HepG2 (cell line): ENCODE results near the gene HARBI1. TPM values are rescaled to one million over a fixed set of nuclear protein-coding genes. Genes with fewer than 3 reads are reported as not detected.
A peak's percentile ranks its signal among the peaks of the same experiment; 100 is the strongest.

ENCODE experiments used
- ELF1 ChIP-seq: sonication (generic); formaldehyde crosslinking; IDR thresholded peaks from 2 replicates; pipeline ENCODE4 v1.4.0; 2020; ENCODE audit warnings: missing genetic modification reagents
- FIP1L1 ChIP-seq: fragments of 200-400 bp; formaldehyde crosslinking; IDR thresholded peaks from 2 replicates; pipeline ENCODE4 v1.6.1; 2018; ENCODE audit warnings: low read depth, mild to moderate bottlenecking, low read length, moderate library complexity, borderline replicate concordance; ENCODE audit not compliant: insufficient read depth
- HOXA3 ChIP-seq: sonication (generic); formaldehyde crosslinking; IDR thresholded peaks from 2 replicates; pipeline ENCODE4 v1.5.0; 2020; ENCODE audit warnings: missing genetic modification reagents
- ISX ChIP-seq: sonication (generic); formaldehyde crosslinking; conservative IDR thresholded peaks from 2 replicates; pipeline ENCODE4 v1.5.0; 2020; ENCODE audit warnings: missing genetic modification reagents
- KDM1A ChIP-seq: IDR thresholded peaks from 2 replicates; pipeline ENCODE4 v1.6.1; 2016; ENCODE audit warnings: missing compliant biosample characterization
- KLF13 ChIP-seq: sonication (generic); formaldehyde crosslinking; IDR thresholded peaks from 2 replicates; pipeline ENCODE4 v1.4.0; 2020; ENCODE audit warnings: mild to moderate bottlenecking, missing genetic modification reagents
- NCOA1 ChIP-seq: sonication (generic); formaldehyde crosslinking; IDR thresholded peaks from 2 replicates; pipeline ENCODE4 v1.9.0; 2021; ENCODE audit warnings: missing genetic modification reagents
- SETDB1 ChIP-seq: sonication (generic); formaldehyde crosslinking; IDR thresholded peaks from 2 replicates; pipeline ENCODE4 v1.5.1; 2020; ENCODE audit warnings: missing genetic modification reagents, mild to moderate bottlenecking, borderline replicate concordance
- TOE1 ChIP-seq: sonication (generic); formaldehyde crosslinking; IDR thresholded peaks from 2 replicates; pipeline ENCODE4 v1.4.0; 2020; ENCODE audit warnings: mild to moderate bottlenecking, missing genetic modification reagents
- ZBTB21 ChIP-seq: sonication (generic); formaldehyde crosslinking; IDR thresholded peaks from 2 replicates; pipeline ENCODE4 v1.4.0; 2020; ENCODE audit warnings: missing genetic modification reagents
- ZMAT3 ChIP-seq: sonication (generic); formaldehyde crosslinking; conservative IDR thresholded peaks from 2 replicates; pipeline ENCODE4 v1.7.0; 2021; ENCODE audit warnings: missing genetic modification reagents
- ZNF124 ChIP-seq: sonication (generic); formaldehyde crosslinking; IDR thresholded peaks from 2 replicates; pipeline ENCODE4 v1.4.0; 2020; ENCODE audit warnings: missing genetic modification reagents
- ZNF253 ChIP-seq: sonication (generic); formaldehyde crosslinking; IDR thresholded peaks from 2 replicates; pipeline ENCODE4 v1.8.0; 2022; ENCODE audit warnings: mild to moderate bottlenecking, missing genetic modification reagents, borderline replicate concordance
- ZNF564 ChIP-seq: sonication (generic); formaldehyde crosslinking; IDR thresholded peaks from 2 replicates; pipeline ENCODE4 v1.8.1; 2023; ENCODE audit warnings: mild to moderate bottlenecking, missing genetic modification reagents
- ZNF652 ChIP-seq: IDR thresholded peaks from 2 replicates; pipeline ENCODE4 v1.6.1; 2016; ENCODE audit warnings: low read depth, borderline replicate concordance
- ZSCAN21 ChIP-seq: sonication (generic); formaldehyde crosslinking; IDR thresholded peaks from 2 replicates; pipeline ENCODE4 v1.8.0; 2022; ENCODE audit warnings: mild to moderate bottlenecking, missing genetic modification reagents, moderate library complexity, borderline replicate concordance
- polyA plus RNA-seq, 8 experiments: library from polyadenylated mRNA; depleted of rRNA in 3 of 8; stranded (reverse) in 7 of 8; unstranded in 1 of 8; fragments of >200 nt; fragmentation: Illumina TruSeq in 4 of 8; extraction: Trizol in 4 of 8; gene quantifications; 2 replicates each; pipeline versions ENCODE4 v1.2.1 to v1.2.3, GENCODE V29; 2011 to 2016; ENCODE audit warnings: low read depth in 4 of 8, missing spikeins in 1 of 8, mixed read lengths in 1 of 8; ENCODE audit not compliant: insufficient read depth in 1 of 8
- total RNA-seq, 5 experiments: library from RNA; depleted of rRNA; stranded (reverse); fragments of >200 nt; fragmentation: Illumina TruSeq; extraction: Trizol; gene quantifications; 2 replicates each; pipeline ENCODE4 v1.2.3, GENCODE V29; 2016; ENCODE audit warnings: low read depth in 1 of 5
- TF ChIP-seq, protein P1 (sequence below): sonication (generic); formaldehyde crosslinking; conservative IDR thresholded peaks from 2 replicates; pipeline ENCODE4 v1.4.0; 2020; ENCODE audit warnings: mild to moderate bottlenecking, missing genetic modification reagents, moderate library complexity
- TF ChIP-seq, protein P2 (sequence below): IDR thresholded peaks from 2 replicates; pipeline ENCODE4 v1.6.1; 2016; ENCODE audit warnings: missing genetic modification reagents, missing compliant biosample characterization
- TF ChIP-seq, protein P3 (sequence below): sonication (generic); formaldehyde crosslinking; IDR thresholded peaks from 2 replicates; pipeline ENCODE4 v1.4.0; 2020; ENCODE audit warnings: mild to moderate bottlenecking, missing genetic modification reagents
- TF ChIP-seq, protein P4 (sequence below): sonication (generic); formaldehyde crosslinking; IDR thresholded peaks from 2 replicates; pipeline ENCODE4 v1.8.1; 2023; ENCODE audit warnings: mild to moderate bottlenecking, moderate library complexity, missing genetic modification reagents

The HARBI1 gene
- total and polyA plus RNA-seq, 2 of the 13 experiments (the other 11 are each of a cell fraction or from before 2014, with no cell fraction given), result 2.5 to 4.8 TPM

DNA sequence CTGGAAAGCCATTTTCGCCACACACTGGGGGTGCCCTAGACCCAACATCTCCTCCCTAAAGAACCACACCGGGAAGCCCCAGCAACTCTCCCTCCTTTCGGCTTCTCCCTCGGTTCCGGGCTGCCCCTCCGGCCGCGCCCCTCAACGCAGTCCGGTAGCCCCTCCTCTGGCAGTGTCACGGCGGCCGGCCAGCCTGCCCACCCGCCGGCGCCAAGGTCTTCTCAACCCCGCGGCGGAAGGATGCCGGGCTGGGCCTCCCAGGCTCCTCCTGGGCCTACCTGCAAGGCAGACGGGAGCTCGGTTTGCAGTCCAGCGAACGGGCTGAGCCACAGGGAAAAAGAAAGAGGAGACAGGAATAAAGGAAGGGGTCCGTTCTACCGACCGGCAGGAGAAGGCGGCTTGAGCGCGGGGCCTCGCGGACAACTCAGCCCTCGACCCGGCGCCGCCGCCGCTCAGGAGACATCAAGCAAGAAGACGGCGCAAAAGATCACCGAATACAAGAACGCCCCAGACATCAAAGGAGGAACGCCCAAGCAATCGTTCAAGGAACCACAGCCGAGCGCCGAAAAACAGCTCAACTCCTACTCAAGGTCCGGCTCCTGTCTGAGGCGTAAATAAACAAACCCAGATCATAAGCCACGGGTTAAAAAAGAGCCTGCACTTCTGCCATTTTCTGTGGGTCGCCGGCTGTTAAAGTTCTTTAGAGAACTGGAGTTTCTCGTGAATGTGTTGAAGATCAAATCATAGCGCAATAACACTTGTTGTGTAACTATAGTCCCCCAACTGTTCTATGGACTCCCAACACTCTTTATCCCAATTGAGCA is 23.3 kb downstream of the HARBI1 start, which contains the start of gene AMBRA1 (continued):
- TF ChIP-seq FIP1L1 (no peak), ZNF652 (CRISPR knock-in tag) (peak; percentile 87), NCOA1 (no peak), ZNF253 (CRISPR knock-in tag) (no peak), KDM1A (CRISPR knock-in tag) (no peak; the same call in 1 of the 2 replicates), SETDB1 (CRISPR knock-in tag) (no peak), ZSCAN21 (CRISPR knock-in tag) (0 out of 2 replicates have a peak, but pooled peaks have one; percentile 43), TOE1 (CRISPR knock-in tag) (no peak), HOXA3 (peak; percentile 85), ZBTB21 (CRISPR knock-in tag) (peak; percentile 57; the same call in 1 of the 2 replicates), ZNF124 (peak; percentile 83), ZMAT3 (CRISPR knock-in tag) (peak; percentile 89), KLF13 (CRISPR knock-in tag) (no peak), ZNF564 (CRISPR knock-in tag) (peak; percentile 83; the same call in 1 of the 2 replicates), ELF1 (CRISPR knock-in tag) (peak; percentile 59), ISX (no peak)
- TF ChIP-seq, protein P1, sequence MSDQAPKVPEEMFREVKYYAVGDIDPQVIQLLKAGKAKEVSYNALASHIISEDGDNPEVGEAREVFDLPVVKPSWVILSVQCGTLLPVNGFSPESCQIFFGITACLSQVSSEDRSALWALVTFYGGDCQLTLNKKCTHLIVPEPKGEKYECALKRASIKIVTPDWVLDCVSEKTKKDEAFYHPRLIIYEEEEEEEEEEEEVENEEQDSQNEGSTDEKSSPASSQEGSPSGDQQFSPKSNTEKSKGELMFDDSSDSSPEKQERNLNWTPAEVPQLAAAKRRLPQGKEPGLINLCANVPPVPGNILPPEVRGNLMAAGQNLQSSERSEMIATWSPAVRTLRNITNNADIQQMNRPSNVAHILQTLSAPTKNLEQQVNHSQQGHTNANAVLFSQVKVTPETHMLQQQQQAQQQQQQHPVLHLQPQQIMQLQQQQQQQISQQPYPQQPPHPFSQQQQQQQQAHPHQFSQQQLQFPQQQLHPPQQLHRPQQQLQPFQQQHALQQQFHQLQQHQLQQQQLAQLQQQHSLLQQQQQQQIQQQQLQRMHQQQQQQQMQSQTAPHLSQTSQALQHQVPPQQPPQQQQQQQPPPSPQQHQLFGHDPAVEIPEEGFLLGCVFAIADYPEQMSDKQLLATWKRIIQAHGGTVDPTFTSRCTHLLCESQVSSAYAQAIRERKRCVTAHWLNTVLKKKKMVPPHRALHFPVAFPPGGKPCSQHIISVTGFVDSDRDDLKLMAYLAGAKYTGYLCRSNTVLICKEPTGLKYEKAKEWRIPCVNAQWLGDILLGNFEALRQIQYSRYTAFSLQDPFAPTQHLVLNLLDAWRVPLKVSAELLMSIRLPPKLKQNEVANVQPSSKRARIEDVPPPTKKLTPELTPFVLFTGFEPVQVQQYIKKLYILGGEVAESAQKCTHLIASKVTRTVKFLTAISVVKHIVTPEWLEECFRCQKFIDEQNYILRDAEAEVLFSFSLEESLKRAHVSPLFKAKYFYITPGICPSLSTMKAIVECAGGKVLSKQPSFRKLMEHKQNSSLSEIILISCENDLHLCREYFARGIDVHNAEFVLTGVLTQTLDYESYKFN (CRISPR knock-in tag), result peak; percentile 68
- TF ChIP-seq, protein P2, sequence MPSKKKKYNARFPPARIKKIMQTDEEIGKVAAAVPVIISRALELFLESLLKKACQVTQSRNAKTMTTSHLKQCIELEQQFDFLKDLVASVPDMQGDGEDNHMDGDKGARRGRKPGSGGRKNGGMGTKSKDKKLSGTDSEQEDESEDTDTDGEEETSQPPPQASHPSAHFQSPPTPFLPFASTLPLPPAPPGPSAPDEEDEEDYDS (CRISPR knock-in tag), result peak; percentile 75
- TF ChIP-seq, protein P3, sequence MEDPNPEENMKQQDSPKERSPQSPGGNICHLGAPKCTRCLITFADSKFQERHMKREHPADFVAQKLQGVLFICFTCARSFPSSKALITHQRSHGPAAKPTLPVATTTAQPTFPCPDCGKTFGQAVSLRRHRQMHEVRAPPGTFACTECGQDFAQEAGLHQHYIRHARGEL (CRISPR knock-in tag), result no peak
- TF ChIP-seq, protein P4, sequence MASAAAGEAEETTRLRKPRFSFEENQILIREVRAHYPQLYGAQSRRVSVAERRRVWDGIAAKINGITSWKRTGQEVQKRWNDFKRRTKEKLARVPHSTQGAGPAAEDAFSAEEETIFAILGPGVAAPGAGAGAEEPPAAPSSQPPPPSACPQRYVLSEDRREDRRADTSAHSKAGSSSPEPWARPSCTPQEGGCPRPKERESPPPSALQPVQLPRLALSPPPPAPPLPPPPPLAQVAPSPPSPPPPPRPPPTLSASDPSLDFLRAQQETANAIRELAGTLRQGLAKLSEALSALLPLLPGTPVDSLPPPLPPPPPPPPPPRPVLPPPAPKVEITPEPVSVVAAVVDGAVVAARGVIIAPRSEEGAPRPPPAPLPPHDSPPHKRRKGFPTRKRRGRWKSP (CRISPR knock-in tag), result peak; percentile 92
